Measurements from ENCODE around the gene RIF1.

DNA sequence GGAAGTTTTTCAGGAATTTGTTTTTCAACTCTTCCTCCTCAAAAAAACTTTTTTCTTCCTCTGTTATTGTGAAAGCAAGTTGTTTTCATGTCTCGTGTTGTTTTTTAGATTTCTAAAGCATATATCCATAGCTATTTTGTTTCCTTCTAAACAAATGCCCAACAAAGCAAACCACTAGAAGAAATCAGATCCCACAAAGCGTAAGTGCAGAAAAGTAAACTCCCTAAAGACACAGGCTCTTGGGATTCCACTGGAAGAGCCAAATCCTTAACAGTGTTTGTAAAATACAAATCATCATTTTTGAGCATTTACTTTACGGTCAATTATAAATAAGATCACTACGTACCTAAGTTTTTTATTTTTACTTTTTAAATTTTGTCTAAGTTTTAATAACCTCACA lies 21.7 kb upstream of the RIF1 start:
- TF ChIP-seq PPARA (CRISPR knock-in tag; IDR thresholded peaks at IDR 0.05; ENCODE audit: borderline replicate concordance) (no peak), RARB (CRISPR knock-in tag; IDR thresholded peaks at IDR 0.05) (no peak), TCF4 (CRISPR knock-in tag; IDR thresholded peaks at IDR 0.05; ENCODE audit: borderline replicate concordance) (no peak)
